AG09319 (cell line): ENCODE data around the gene IGF2.

Experiments
- DNase-seq: peaks from one replicate; pipeline ENCODE4 v3.0.0-alpha.2; 2010; ENCODE audit warnings: low read depth; ENCODE audit errors: extremely low read depth
- CTCF ChIP-seq: IDR thresholded peaks from 2 replicates; pipeline ENCODE4 v1.5.1; 2011; ENCODE audit warnings: low read depth, mild to moderate bottlenecking, inconsistent platforms, low read length, moderate library complexity

The IGF2 gene

DNA sequence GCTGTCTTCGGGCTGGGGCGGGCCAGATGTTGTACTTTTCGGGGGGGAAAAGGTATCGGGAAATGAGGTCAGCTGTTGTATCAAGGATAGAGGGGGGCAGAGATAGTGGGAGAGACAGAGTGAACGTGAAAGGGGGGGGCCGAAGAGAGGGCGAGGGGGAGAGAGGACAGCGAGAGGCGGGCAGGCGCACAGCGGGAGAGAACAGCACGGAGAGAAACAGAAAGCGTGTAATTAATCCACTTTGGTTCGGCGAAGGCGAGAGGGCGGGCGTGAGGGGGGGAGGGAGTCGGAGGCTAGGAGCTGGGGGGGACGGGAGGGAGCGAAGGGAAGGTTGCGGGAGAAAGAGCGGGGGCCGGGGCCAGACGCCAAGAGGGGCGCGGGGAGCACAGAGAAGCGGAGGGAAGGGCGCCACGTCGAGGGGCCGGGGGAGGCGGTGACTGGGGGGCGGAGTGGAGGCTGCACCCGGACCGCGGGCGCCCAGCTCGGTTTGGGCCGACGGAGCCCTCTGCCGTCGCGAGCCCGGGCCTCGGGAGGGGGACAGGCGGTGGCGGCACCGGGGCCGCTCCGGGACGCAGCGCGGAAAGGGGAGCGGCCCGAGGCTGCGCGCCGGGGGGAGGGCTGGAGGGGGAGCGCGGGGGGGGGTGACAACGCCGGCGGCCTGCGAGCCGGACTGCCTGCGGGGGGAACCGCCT, 612 bp downstream of the IGF2 start:
- TF ChIP-seq CTCF, result no peak
- DNase-seq, result no peak

GRCh38 chr11:2138068-2138430, 1.1 kb downstream of the IGF2 start:
- no peak for DNase-seq
- TF ChIP-seq CTCF, result no peak

DNA sequence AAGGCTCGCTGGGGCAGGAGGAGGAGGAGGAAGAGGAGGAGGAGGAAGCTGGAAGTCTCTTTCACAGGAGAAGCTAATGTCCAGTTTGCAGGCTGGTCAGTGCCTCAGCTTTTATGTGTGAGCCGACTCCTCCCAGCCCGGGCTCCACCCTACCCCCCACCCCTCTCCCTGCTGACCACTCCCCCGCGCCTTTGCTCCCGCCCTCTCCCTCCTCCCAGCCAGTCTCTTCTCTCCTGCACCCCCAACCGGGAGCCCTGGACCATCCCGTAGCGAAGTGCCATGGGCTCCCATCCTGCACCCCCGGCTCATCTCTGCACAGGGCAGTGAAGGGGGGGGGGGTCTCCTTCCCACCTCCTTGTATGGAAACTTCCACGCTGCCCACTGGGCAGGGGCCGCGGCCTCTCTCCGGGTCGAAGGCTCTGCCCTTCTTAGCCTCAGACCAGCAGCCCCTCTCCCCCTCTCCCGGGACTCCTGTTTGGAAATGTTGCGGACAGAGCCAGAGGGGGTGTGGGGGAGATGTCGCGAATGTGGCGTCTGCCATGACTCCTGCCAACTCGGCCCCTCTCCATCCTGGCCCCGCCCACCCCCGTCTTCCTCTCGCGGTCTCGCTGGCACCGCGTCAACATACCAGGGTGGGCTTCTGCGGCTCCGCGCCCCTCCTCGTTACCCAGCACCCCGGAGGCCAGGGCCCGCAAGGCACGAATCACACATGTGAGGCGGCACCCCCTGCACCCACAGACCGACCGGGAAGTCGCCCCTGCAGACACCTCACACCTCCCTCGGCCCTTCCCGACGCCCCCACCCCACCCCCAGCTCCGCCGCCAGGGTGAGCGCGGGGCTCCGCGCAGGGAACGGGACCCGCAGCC, 1.8 kb downstream of the IGF2 start:
- DNase-seq, result peak; percentile 81
- no peak for TF ChIP-seq CTCF

DNA sequence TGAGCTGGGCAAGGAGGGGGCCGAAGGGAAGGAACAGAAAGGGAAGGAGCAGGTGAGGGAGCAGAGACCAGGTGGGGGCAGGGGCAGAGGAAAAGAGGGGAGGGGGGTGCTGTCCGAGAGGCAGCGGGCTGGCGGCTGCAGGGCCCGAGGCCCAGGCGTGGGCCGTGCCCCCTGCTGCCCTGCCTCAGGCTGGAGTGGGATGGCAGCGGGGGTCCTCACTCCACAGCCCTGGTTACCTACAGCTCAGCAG, 2.3 kb downstream of the IGF2 start:
- DNase-seq, result no peak
- no peak for TF ChIP-seq CTCF

DNA sequence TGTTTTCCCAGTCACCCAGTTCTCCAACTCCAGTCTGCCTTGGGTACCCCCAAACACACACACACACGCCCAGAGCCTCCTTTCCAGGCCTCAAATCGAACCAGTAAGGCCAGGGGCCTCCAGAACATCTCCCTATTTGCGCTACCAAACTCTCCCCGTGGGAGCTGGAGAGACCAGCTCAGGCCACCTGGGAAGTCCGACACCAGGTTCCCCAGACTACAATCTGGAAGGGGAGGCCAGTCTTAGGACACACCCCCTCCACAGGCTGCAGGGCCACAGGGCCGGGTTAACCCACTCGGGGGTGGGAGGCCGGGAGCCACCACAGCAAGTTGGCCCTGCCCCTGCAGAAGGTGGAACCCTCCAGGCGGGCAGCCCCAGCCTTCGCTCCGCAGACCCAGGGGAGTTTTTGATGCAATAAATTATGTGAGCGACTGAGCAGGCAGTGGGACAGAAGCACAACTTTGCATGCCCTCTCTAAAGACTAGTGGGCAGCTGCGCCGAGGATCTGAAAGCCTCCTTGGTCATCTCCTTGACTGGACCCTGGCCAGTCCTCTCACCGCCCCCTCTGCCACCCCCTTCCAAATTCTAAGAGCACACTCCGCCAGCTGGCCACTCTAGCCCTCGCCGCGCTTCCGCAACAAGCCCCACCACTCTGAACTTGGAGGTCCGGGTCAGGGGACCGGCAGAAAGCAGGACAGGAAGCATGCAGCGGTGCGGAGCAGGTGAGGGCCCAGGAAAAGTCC, 2.8 kb downstream of the IGF2 start:
- TF ChIP-seq CTCF, result no peak
- DNase-seq, result no peak

DNA sequence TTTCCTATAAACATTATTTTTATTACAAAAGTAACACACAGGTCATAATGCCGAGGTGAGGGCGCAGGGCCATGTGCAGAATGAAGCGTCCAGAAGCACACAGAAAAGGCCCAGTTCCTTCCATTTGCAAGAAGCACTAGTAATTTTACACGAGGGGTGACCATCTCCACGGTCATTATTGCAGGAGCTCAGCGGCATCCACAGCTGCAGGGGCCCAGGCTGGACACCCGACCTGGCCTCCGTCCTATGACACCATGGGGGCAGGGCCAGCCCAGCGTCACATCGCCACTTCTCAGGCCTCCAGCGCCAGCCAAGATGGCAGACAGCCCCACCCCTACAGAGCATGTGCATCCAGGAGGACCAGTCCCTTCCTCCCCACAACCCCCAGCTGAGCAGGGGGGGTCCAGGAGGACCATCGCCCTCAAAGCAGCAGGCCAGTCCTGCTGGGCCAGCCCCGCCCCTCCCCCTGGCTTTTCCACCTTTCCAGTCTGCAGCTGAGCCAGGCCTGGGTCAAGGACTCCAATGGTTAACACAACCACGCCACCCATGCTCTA, 3.5 kb downstream of the IGF2 start:
- TF ChIP-seq CTCF, result no peak
- no peak for DNase-seq
